UCSD-AML1 (cell line): ENCODE results near the gene ARID3C.

Experiments used
- DNase-seq: peaks from one replicate; lab custom pipeline; 2025; ENCODE audit not compliant: unreplicated experiment; lab: John Stamatoyannopoulos, UW

ARID3C gene

GRCh38 chr9:34579104-34579807, 49.6 kb downstream of the ARID3C start:
- no peak for DNase-seq

- no peak for DNase-seq
These were observed 50.4 kb downstream of the ARID3C start for GRCh38 chr9:34578241-34579103.

GRCh38 chr9:34577400-34578240, 51.2 kb downstream of the ARID3C start:
- no peak for DNase-seq

- DNase-seq: no peak
These were observed 52.1 kb downstream of the ARID3C start for GRCh38 chr9:34576597-34577399.

GRCh38 chr9:34575862-34576596, 52.8 kb downstream of the ARID3C start:
- no peak for DNase-seq

- no peak for DNase-seq
These were observed 53.6 kb downstream of the ARID3C start for GRCh38 chr9:34575241-34575640.

- DNase-seq: no peak
These were observed 54.3 kb downstream of the ARID3C start for GRCh38 chr9:34574571-34574970.

GRCh38 chr9:34573599-34574325, 55.1 kb downstream of the ARID3C start:
- no peak for DNase-seq

GRCh38 chr9:34572628-34573027, 56.2 kb downstream of the ARID3C start:
- DNase-seq: no peak

- DNase-seq: no peak
These were observed 56.8 kb downstream of the ARID3C start for GRCh38 chr9:34572092-34572491.

GRCh38 chr9:34571481-34571810, 57.4 kb downstream of the ARID3C start:
- DNase-seq: no peak
